C4-2B (cell line): ENCODE measurements around the gene PSKH1.

Source experiments
- ZFX ChIP-seq: fragments of 450-650 bp; IDR thresholded peaks from 2 replicates; pipeline ENCODE4 v1.6.1; 2017
- TF ChIP-seq, protein P1 (sequence below): fragments of 450-650 bp; conservative IDR thresholded peaks from 2 replicates; pipeline ENCODE4 v1.5.1; 2017; ENCODE audit warnings: mild to moderate bottlenecking

DNA sequence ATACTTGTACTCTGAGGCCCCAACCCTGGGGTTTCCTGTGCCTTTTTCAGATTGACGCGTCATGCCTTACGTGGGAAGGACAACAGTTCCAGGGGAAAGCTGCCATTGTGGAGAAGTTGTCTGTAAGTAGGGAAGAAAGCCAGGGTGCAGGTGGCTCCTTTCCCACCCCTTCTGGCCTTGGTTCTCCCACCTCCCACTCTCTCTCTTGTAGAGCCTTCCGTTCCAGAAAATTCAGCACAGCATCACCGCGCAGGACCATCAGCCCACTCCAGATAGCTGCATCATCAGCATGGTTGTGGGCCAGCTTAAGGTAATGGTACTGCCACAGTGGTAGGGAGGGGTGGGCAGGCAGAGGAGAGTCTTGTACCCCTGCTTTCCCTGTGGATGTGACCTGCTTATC, 24.8 kb upstream of the PSKH1 start:
- TF ChIP-seq, protein P1, sequence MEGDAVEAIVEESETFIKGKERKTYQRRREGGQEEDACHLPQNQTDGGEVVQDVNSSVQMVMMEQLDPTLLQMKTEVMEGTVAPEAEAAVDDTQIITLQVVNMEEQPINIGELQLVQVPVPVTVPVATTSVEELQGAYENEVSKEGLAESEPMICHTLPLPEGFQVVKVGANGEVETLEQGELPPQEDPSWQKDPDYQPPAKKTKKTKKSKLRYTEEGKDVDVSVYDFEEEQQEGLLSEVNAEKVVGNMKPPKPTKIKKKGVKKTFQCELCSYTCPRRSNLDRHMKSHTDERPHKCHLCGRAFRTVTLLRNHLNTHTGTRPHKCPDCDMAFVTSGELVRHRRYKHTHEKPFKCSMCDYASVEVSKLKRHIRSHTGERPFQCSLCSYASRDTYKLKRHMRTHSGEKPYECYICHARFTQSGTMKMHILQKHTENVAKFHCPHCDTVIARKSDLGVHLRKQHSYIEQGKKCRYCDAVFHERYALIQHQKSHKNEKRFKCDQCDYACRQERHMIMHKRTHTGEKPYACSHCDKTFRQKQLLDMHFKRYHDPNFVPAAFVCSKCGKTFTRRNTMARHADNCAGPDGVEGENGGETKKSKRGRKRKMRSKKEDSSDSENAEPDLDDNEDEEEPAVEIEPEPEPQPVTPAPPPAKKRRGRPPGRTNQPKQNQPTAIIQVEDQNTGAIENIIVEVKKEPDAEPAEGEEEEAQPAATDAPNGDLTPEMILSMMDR, result no peak
- TF ChIP-seq ZFX, result no peak
